IMR-90 (cell line): ENCODE data around the gene EDN2. TPM values are rescaled to one million over a fixed set of nuclear protein-coding genes. Genes with fewer than 3 reads are reported as not detected.

Experiments used
- ATAC-seq: fragments of 200-7000 bp; cut with Tn5 transposase; 2 replicates; pipeline ENCODE4 v1.9.1; 2020; ENCODE audit warnings: low read depth, mild to moderate bottlenecking, moderate library complexity
- BruUV-seq: library from RNA; stranded (reverse); fragments of 400-500 nt; replicated peaks from 2 replicates; lab custom pipeline; 2021; lab: Mats Ljungman, UMichigan
- CTCF ChIA-PET: fragments of 300-600 bp; formaldehyde crosslinking; extraction: SDS; loops from one replicate; lab custom pipeline; 2021; ENCODE audit warnings: antibody characterized with exemption; lab: Yijun Ruan, JAX
- POLR2A ChIA-PET: fragments of 300-600 bp; sonication (Branson Sonifier 250); formaldehyde crosslinking; loops from one replicate; lab custom pipeline; 2022; ENCODE audit warnings: antibody characterized with exemption; ENCODE audit not compliant: unreplicated experiment; lab: Charles Lee
- DNase-seq: peaks from one replicate; pipeline ENCODE4 v3.0.0; 2013
- H2AFZ ChIP-seq: replicated peaks from 2 replicates; pipeline ENCODE3; 2013; ENCODE audit warnings: low read length, mild to moderate bottlenecking; ENCODE audit not compliant: poor library complexity
- H2AK5ac ChIP-seq: 2 replicates; pipeline ENCODE4 v1.6.1; 2013; ENCODE audit warnings: low read depth, low read length, inconsistent platforms
- H2AK9ac ChIP-seq: replicated peaks from 2 replicates; pipeline ENCODE3; 2013; ENCODE audit warnings: mild to moderate bottlenecking, low read depth, low read length, moderate library complexity; ENCODE audit not compliant: poor library complexity
- H2BK120ac ChIP-seq: 2 replicates; pipeline ENCODE4 v1.6.1; 2013; ENCODE audit warnings: low read depth, low read length, inconsistent platforms
- H2BK15ac ChIP-seq: 3 replicates; pipeline ENCODE4 v1.6.1; 2013; ENCODE audit warnings: low read depth, low read length, inconsistent platforms
- H2BK20ac ChIP-seq: 2 replicates; pipeline ENCODE4 v1.6.1; 2013; ENCODE audit warnings: low read depth, mild to moderate bottlenecking, inconsistent platforms, low read length, moderate library complexity
- H2BK5ac ChIP-seq: 2 replicates; pipeline ENCODE4 v1.6.1; 2013; ENCODE audit warnings: mild to moderate bottlenecking, low read depth, low read length, inconsistent platforms; ENCODE audit not compliant: poor library complexity, severe bottlenecking
- H3K14ac ChIP-seq: replicated peaks from 2 replicates; pipeline ENCODE4 v1.6.1; 2013; ENCODE audit warnings: low read depth, low read length, inconsistent platforms
- H3K18ac ChIP-seq: 2 replicates; pipeline ENCODE4 v1.6.1; 2013; ENCODE audit warnings: low read depth, low read length, control low read depth
- H3K23ac ChIP-seq: 2 replicates; pipeline ENCODE4 v1.6.1; 2013; ENCODE audit warnings: low read depth, low read length, inconsistent platforms
- H3K27ac ChIP-seq: 2 replicates; pipeline ENCODE4 v1.5.1; 2013; ENCODE audit warnings: mild to moderate bottlenecking, control low read depth, low read length; ENCODE audit not compliant: insufficient read depth
- H3K27me3 ChIP-seq: 2 replicates; pipeline ENCODE4 v1.6.1; 2013; ENCODE audit warnings: low read length; ENCODE audit not compliant: control insufficient read depth, insufficient read depth
- H3K36me3 ChIP-seq: 2 replicates; pipeline ENCODE4 v1.6.1; 2013; ENCODE audit warnings: low read length, mixed read lengths; ENCODE audit not compliant: control insufficient read depth, insufficient read depth
- H3K4ac ChIP-seq: 2 replicates; pipeline ENCODE4 v1.6.1; 2013; ENCODE audit warnings: low read depth, low read length, inconsistent platforms
- H3K4me1 ChIP-seq: 2 replicates; pipeline ENCODE4 v1.6.1; 2013; ENCODE audit warnings: low read length, mixed read lengths; ENCODE audit not compliant: control insufficient read depth, insufficient read depth
- H3K4me2 ChIP-seq: 2 replicates; pipeline ENCODE4 v1.6.1; 2013; ENCODE audit warnings: low read depth, mild to moderate bottlenecking, control low read depth, low read length, moderate library complexity
- H3K4me3 ChIP-seq: 2 replicates; pipeline ENCODE4 v1.5.1; 2013; ENCODE audit warnings: low read depth, mild to moderate bottlenecking, control low read depth, low read length, moderate library complexity; ENCODE audit not compliant: insufficient read depth
- H3K56ac ChIP-seq: 2 replicates; pipeline ENCODE4 v1.6.1; 2013; ENCODE audit warnings: low read length, inconsistent platforms; ENCODE audit not compliant: insufficient read depth; ENCODE audit errors: extremely low read depth
- H3K79me1 ChIP-seq, 2 experiments: 2 replicates each; pipeline ENCODE4 v1.6.1; 2013; ENCODE audit warnings: low read length in 2 of 2, inconsistent platforms in 1 of 2, low read depth in 1 of 2
- H3K9ac ChIP-seq: 2 replicates; pipeline ENCODE4 v1.6.1; 2013; ENCODE audit warnings: low read depth, low read length, control low read depth
- H3K9me1 ChIP-seq: 2 replicates; pipeline ENCODE4 v1.6.1; 2013; ENCODE audit warnings: low read length, inconsistent platforms; ENCODE audit not compliant: insufficient read depth
- H3K9me3 ChIP-seq: 2 replicates; pipeline ENCODE4 v1.6.1; 2013; ENCODE audit warnings: low read length; ENCODE audit not compliant: control insufficient read depth, insufficient read depth
- H4K20me1 ChIP-seq: 2 replicates; pipeline ENCODE4 v1.6.1; 2013; ENCODE audit warnings: low read length, inconsistent platforms; ENCODE audit not compliant: insufficient read depth
- H4K5ac ChIP-seq: 2 replicates; pipeline ENCODE4 v1.6.1; 2013; ENCODE audit warnings: mild to moderate bottlenecking, low read depth, low read length, control low read depth
- H4K8ac ChIP-seq, 2 experiments: 2 replicates each; pipeline ENCODE4 v1.6.1; 2013; ENCODE audit warnings: low read depth in 2 of 2, low read length in 2 of 2, control low read depth in 1 of 2, inconsistent platforms in 1 of 2
- H4K91ac ChIP-seq: 2 replicates; pipeline ENCODE4 v1.6.1; 2013; ENCODE audit warnings: low read depth, low read length, inconsistent platforms; ENCODE audit not compliant: insufficient read depth
- BHLHE40 ChIP-seq: fragments of 150-350 bp; IDR thresholded peaks from 2 replicates; pipeline ENCODE4 v1.6.1; 2016; ENCODE audit warnings: mild to moderate bottlenecking, low read depth, low read length
- CEBPB ChIP-seq: IDR thresholded peaks from 2 replicates; pipeline ENCODE4 v1.6.1; 2012; ENCODE audit warnings: low read depth, low read length, improper control_type of control experiment
- CHD1 ChIP-seq: IDR thresholded peaks from 2 replicates; pipeline ENCODE4 v1.6.1; 2012; ENCODE audit warnings: low read depth, low read length, improper control_type of control experiment
- FOS ChIP-seq: fragments of 150-350 bp; IDR thresholded peaks from 2 replicates; pipeline ENCODE4 v1.6.1; 2016; ENCODE audit warnings: low read depth, low read length
- MAFK ChIP-seq: IDR thresholded peaks from 2 replicates; pipeline ENCODE4 v1.6.1; 2012; ENCODE audit warnings: low read depth, low read length, improper control_type of control experiment
- MAZ ChIP-seq: IDR thresholded peaks from 2 replicates; pipeline ENCODE4 v1.6.1; 2012; ENCODE audit warnings: low read depth, mild to moderate bottlenecking, low read length, improper control_type of control experiment, moderate library complexity, borderline replicate concordance
- NFE2L2 ChIP-seq: fragments of 150-350 bp; IDR thresholded peaks from 2 replicates; pipeline ENCODE4 v1.6.1; 2016; ENCODE audit warnings: low read depth, mild to moderate bottlenecking, low read length
- POLR2A ChIP-seq: IDR thresholded peaks from 2 replicates; pipeline ENCODE4 v1.6.1; 2012; ENCODE audit warnings: mild to moderate bottlenecking, low read depth, low read length
- RAD21 ChIP-seq: IDR thresholded peaks from 2 replicates; pipeline ENCODE4 v1.6.1; 2012; ENCODE audit warnings: low read length, improper control_type of control experiment
- RCOR1 ChIP-seq: IDR thresholded peaks from 2 replicates; pipeline ENCODE4 v1.6.1; 2012; ENCODE audit warnings: mild to moderate bottlenecking, low read length, improper control_type of control experiment; ENCODE audit not compliant: insufficient replicate concordance
- RFX5 ChIP-seq: IDR thresholded peaks from 2 replicates; pipeline ENCODE4 v1.8.0; 2012; ENCODE audit warnings: low read depth, mild to moderate bottlenecking, low read length, moderate library complexity
- SMC3 ChIP-seq: fragments of 150-350 bp; IDR thresholded peaks from 2 replicates; pipeline ENCODE4 v1.6.1; 2016; ENCODE audit warnings: low read depth, mild to moderate bottlenecking, antibody characterized with exemption, low read length, moderate library complexity
- USF2 ChIP-seq: fragments of 150-350 bp; IDR thresholded peaks from 2 replicates; pipeline ENCODE4 v1.6.1; 2017; ENCODE audit warnings: mild to moderate bottlenecking, antibody characterized with exemption, low read length, low read depth
- WGBS, 2 experiments: methylation state at CpG; one replicate each; pipeline versions ENCODE4 v1.1.5 to v1.1.7; 2013; ENCODE audit warnings: missing lambda C conversion rate in 2 of 2; ENCODE audit not compliant: insufficient read length in 1 of 2; ENCODE audit errors: extremely low coverage in 2 of 2; 5-methylcytosine and 5-hydroxymethylcytosine counted together
- dilution Hi-C: fragments of 300-500 bp; cut with HindIII; formaldehyde crosslinking; loops from one replicate; pipeline ENCODE4 v1.14.3; 2018; ENCODE audit warnings: low sequenced_read_pairs; ENCODE audit not compliant: unreplicated experiment
- in situ Hi-C: fragments of 300-500 bp; cut with MboI; formaldehyde crosslinking; loops from 3 replicates; pipeline ENCODE4 v1.14.3; 2019; ENCODE audit warnings: low sequenced_read_pairs, inconsistent platforms, mixed read lengths
- intact Hi-C: fragments of 100-400 bp; cut with micrococcal nuclease; formaldehyde crosslinking; loops from 2 replicates; pipeline ENCODE4 v1.10.0; 2022
- polyA plus RNA-seq, 3 experiments: library from polyadenylated mRNA; depleted of rRNA; stranded (reverse); fragments of >200 nt; gene quantifications; 2 replicates each; pipeline ENCODE4 v1.2.3, GENCODE V29; 2012; ENCODE audit warnings: low replicate concordance in 1 of 3
- total RNA-seq: library from RNA; depleted of rRNA; stranded (reverse); fragments of >200 nt; gene quantifications from 2 replicates; pipeline ENCODE4 v1.2.3, GENCODE V29; 2012
- TF ChIP-seq, protein P1 (sequence below): fragments of 150-350 bp; IDR thresholded peaks from 2 replicates; pipeline ENCODE4 v1.6.1; 2016; ENCODE audit warnings: low read depth, mild to moderate bottlenecking, low read length, moderate library complexity, borderline replicate concordance

Gene EDN2
- total and polyA plus RNA-seq, 2 of the 4 experiments (the other 2 are of a cell fraction) = 0.27 TPM; not detected in 1

- Histone ChIP-seq H4K20me1 (no peaks in the 10 kb centered on the region), H3K9me1 (no peaks in the 10 kb centered on the region), H4K91ac (no peak overlapping the region), H2BK20ac (no peak overlapping the region), H2BK120ac (no peak overlapping the region), H3K27ac (no peak overlapping the region), H2AK5ac (no peak overlapping the region), H2BK15ac (no peak overlapping the region), H3K14ac (no peak overlapping the region), H3K9me3 (no peaks in the 10 kb centered on the region), H4K8ac (no peak overlapping the region), H3K9ac (no peak overlapping the region), H3K79me1 (no peaks in the 10 kb centered on the region), H3K4ac (no peak overlapping the region), H3K27me3 (peaks cover 18% of the 10 kb centered on the region), H3K4me1 (peaks cover 2% of the 10 kb centered on the region; the same call in 1 of the 2 replicates), H3K23ac (no peak overlapping the region), H3K36me3 (no peaks in the 10 kb centered on the region), H3K4me3 (no peak overlapping the region), H2AFZ (no peak overlapping the region), H4K5ac (no peak overlapping the region), H2AK9ac (no peak overlapping the region), H3K18ac (no peak overlapping the region), H2BK5ac (no peak overlapping the region), H3K4me2 (no peak overlapping the region), H3K56ac (no peak overlapping the region)
- 49% methylated on average over 5 of the region's 6 CpGs; no CpG with 5 or more reads in 1 of the 2 experiments for WGBS, 2 experiments
- dilution Hi-C loops = no loop called here
- ATAC-seq (no peak), DNase-seq (no peak)
- no TSS peak for BruUV-seq
- POLR2A ChIA-PET = no interaction called here
- TF ChIP-seq, protein P1, sequence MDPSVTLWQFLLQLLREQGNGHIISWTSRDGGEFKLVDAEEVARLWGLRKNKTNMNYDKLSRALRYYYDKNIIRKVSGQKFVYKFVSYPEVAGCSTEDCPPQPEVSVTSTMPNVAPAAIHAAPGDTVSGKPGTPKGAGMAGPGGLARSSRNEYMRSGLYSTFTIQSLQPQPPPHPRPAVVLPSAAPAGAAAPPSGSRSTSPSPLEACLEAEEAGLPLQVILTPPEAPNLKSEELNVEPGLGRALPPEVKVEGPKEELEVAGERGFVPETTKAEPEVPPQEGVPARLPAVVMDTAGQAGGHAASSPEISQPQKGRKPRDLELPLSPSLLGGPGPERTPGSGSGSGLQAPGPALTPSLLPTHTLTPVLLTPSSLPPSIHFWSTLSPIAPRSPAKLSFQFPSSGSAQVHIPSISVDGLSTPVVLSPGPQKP = no peak
- TF ChIP-seq FOS (no peak), BHLHE40 (no peak), MAFK (no peak), SMC3 (no peak), POLR2A (no peak), MAZ (no peak), NFE2L2 (no peak), CEBPB (no peak), RCOR1 (no peak), USF2 (no peak), RAD21 (no peak), CHD1 (no peak), RFX5 (no peak)
- intact Hi-C loops = no loop called here
- CTCF ChIA-PET = interaction anchor here (1.5 kb wide), 1 partner anchor 21 kb away, joined by 5 read pairs; no protein-coding TSS in a partner anchor
- in situ Hi-C loops = no loop called here
Measured at GRCh38 chr1:41454406-41454805, 30.1 kb downstream of the EDN2 start.
